DND-41 (cell line): ENCODE data around the gene ZNRF1.

Experiments
- CTCF ChIP-seq: IDR thresholded peaks from 2 replicates; pipeline ENCODE4 v1.5.1; 2012; ENCODE audit warnings: borderline replicate concordance, low read length, moderate library complexity, mild to moderate bottlenecking; ENCODE audit not compliant: poor library complexity, severe bottlenecking; ENCODE audit errors: extremely low read depth
- EZH2 ChIP-seq: IDR thresholded peaks from 3 replicates; pipeline ENCODE4 v1.6.1; 2012; ENCODE audit warnings: borderline replicate concordance, low read depth, mild to moderate bottlenecking, moderate library complexity, low read length, inconsistent platforms; ENCODE audit not compliant: severe bottlenecking

GRCh38 chr16:75110637-75111513 lies 112.1 kb downstream of the ZNRF1 start:
- TF ChIP-seq CTCF (peak; percentile 94), EZH2 (no peak)
